ENCODE data around the gene SLC44A2.

- no peak for TF ChIP-seq CTCF (IDR thresholded peaks at IDR 0.05; ENCODE audit: low read depth, low read length)
- TF ChIP-seq EZH2phosphoT487 (IDR thresholded peaks at IDR 0.05; ENCODE audit: low read depth): no peak
Observed at GRCh38 chr19:10582091-10582490, 43.3 kb upstream of the SLC44A2 start.
